OCI-LY3 (cell line): ENCODE results near the gene WIPF3.

Source experiments
- H2AFZ ChIP-seq: fragments of 200-600, 300-600 bp; shearing (Covaris generic); 2 replicates; pipeline ENCODE4 v1.6.0; 2014; ENCODE audit warnings: antibody characterized with exemption, low read depth, low read length
- H3K27ac ChIP-seq: fragments of 200-600, 300-600 bp; sonication (generic); 2 replicates; pipeline ENCODE4 v1.5.1; 2014; ENCODE audit warnings: mild to moderate bottlenecking, low read length, moderate library complexity, mixed read lengths
- H3K27me3 ChIP-seq: fragments of 200-600, 300-600 bp; sonication (generic); 2 replicates; pipeline ENCODE4 v1.6.1; 2014; ENCODE audit warnings: low read depth, low read length, mixed read lengths
- H3K36me3 ChIP-seq: fragments of 200-600, 300-600 bp; sonication (generic); replicated peaks from 2 replicates; pipeline ENCODE3; 2014; ENCODE audit warnings: low read depth, low read length, mixed read lengths
- H3K4me1 ChIP-seq: fragments of 300-600, 200-600 bp; sonication (generic); 2 replicates; pipeline ENCODE4 v1.6.1; 2014; ENCODE audit warnings: low read length, mixed read lengths
- H3K4me2 ChIP-seq: fragments of 200-600, 300-600 bp; sonication (generic); 2 replicates; pipeline ENCODE4 v1.6.1; 2014; ENCODE audit warnings: low read length, mixed read lengths
- H3K4me3 ChIP-seq: fragments of 300-600, 200-600 bp; sonication (generic); 2 replicates; pipeline ENCODE4 v1.5.1; 2014; ENCODE audit warnings: antibody characterized with exemption, mild to moderate bottlenecking, low read length, moderate library complexity
- H3K79me2 ChIP-seq: fragments of 300-600, 200-600 bp; shearing (Covaris generic); 2 replicates; pipeline ENCODE4 v1.6.1; 2014; ENCODE audit warnings: mild to moderate bottlenecking, low read length, mixed read lengths
- H3K9ac ChIP-seq: fragments of 300-600, 200-600 bp; shearing (Covaris generic); 2 replicates; pipeline ENCODE4 v1.6.0; 2014; ENCODE audit warnings: mild to moderate bottlenecking, low read length, moderate library complexity
- H3K9me3 ChIP-seq: fragments of 200-600, 300-600 bp; shearing (Covaris generic); 2 replicates; pipeline ENCODE4 v1.6.1; 2014; ENCODE audit warnings: low read length, mixed read lengths; ENCODE audit not compliant: insufficient read depth
- H4K20me1 ChIP-seq: fragments of 200-600, 300-600 bp; sonication (generic); 2 replicates; pipeline ENCODE4 v1.6.1; 2016; ENCODE audit warnings: low read length, mixed read lengths; ENCODE audit not compliant: insufficient read depth
- EZH2phosphoT487 ChIP-seq: fragments of 200-600 bp; shearing (Covaris generic); IDR thresholded peaks from 2 replicates; pipeline ENCODE4 v1.6.1; 2018; ENCODE audit warnings: antibody characterized with exemption, mixed run types, low read depth
- TF ChIP-seq, protein P1 (sequence below): fragments of 200-600, 300-600 bp; sonication (generic); IDR thresholded peaks from 2 replicates; pipeline ENCODE4 v1.5.1; 2014; ENCODE audit warnings: antibody characterized with exemption, low read length, low read depth

Gene WIPF3

DNA sequence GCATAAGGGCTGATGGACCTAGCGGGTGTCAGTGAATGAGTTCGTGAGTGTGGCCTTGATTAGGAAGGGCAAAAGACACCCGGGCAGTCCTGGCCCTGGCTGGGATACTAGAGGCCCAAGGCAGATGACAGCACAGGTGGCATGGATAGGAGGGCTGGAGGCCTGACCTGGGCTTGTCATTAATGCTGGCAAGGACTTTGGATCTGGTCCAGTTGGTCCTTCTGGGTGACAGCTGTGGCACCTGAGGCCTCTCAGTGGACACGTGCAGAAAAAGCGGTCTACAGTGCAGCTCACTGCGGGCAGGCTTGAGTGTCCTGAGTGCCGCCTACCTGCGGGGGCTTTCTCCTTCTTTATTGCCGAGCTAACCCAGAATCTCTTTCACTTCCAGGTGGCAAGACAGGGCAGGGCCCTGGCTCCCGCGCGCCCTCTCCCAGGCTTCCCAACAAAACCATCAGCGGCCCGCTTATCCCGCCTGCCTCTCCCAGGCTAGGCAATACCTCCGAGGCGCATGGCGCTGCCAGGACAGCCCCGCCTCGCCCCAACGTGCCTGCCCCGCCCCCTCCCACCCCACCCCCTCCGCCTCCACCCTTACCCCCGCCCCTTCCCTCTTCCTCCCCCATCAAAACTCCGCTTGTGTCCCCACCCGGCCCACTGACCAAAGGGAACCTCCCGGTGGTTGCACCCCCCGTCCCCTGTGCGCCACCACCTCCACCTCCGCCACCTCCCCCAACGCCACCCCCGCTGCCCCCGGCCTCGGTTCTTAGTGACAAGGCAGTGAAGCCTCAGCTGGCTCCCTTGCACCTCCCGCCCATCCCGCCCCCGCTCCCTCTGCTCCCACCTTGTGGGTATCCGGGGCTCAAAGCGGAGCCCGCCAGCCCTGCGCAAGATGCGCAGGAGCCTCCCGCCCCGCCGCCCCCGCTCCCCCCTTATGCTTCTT, 77.4 kb downstream of the WIPF3 start:
- no peak overlapping the region for H3K4me3 ChIP-seq
- TF ChIP-seq, protein P1, sequence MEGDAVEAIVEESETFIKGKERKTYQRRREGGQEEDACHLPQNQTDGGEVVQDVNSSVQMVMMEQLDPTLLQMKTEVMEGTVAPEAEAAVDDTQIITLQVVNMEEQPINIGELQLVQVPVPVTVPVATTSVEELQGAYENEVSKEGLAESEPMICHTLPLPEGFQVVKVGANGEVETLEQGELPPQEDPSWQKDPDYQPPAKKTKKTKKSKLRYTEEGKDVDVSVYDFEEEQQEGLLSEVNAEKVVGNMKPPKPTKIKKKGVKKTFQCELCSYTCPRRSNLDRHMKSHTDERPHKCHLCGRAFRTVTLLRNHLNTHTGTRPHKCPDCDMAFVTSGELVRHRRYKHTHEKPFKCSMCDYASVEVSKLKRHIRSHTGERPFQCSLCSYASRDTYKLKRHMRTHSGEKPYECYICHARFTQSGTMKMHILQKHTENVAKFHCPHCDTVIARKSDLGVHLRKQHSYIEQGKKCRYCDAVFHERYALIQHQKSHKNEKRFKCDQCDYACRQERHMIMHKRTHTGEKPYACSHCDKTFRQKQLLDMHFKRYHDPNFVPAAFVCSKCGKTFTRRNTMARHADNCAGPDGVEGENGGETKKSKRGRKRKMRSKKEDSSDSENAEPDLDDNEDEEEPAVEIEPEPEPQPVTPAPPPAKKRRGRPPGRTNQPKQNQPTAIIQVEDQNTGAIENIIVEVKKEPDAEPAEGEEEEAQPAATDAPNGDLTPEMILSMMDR = no peak
- TF ChIP-seq EZH2phosphoT487 = no peak
- H3K9ac ChIP-seq = no peak overlapping the region
- H3K27me3 ChIP-seq = no peaks in the 10 kb centered on the region
- no peak overlapping the region for H3K27ac ChIP-seq
- no peaks in the 10 kb centered on the region for H3K36me3 ChIP-seq
- no peaks in the 10 kb centered on the region for H3K4me1 ChIP-seq
- no peak overlapping the region for H3K4me2 ChIP-seq
- no peak overlapping the region for H2AFZ ChIP-seq
- no peaks in the 10 kb centered on the region for H3K79me2 ChIP-seq
- H4K20me1 ChIP-seq = no peaks in the 10 kb centered on the region
- no peaks in the 10 kb centered on the region for H3K9me3 ChIP-seq

DNA sequence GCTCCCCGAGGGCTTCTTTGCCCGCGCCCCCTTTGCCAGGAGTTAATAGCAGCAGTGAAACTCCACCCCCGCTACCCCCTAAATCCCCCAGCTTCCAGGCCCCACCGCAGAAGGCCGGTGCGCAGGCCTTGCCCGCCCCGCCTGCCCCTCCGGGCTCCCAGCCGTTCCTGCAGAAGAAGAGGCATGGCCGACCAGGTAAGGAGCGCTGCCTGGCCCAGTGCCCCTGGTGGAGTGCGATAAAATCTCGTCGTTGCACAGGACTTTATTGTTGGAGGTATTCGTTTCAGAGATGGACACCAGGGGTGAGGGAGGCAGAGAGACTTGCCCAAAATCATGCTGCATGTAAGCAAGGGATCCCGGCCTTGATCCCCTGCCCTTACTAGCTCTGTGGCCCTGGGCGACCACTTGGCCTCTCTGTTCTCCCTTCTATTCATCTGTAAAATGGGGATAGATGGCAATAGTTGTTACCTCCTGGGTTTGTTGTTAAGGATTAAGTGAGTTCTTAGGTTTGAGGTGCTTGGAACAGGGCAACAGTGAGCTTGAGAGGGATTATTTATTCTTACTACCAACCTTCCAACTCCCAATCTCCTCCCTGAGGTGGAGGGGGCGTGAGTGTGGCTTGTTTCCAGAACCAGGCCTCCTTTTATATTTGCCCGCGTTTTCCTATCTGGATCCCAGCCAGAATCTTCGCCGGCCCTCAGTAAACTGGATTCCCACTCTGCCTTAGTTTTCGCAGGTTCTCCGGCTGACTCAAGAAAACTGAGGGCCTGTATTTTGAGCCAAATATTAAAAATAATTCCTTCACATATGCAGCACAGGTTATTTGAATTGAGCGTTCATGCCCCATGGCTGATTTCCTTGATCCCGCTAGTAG, 78.3 kb downstream of the WIPF3 start:
- Histone ChIP-seq H2AFZ (no peak overlapping the region), H3K4me3 (no peak overlapping the region), H3K9ac (no peak overlapping the region), H3K4me2 (no peak overlapping the region), H3K27me3 (no peaks in the 10 kb centered on the region), H3K79me2 (no peaks in the 10 kb centered on the region), H3K36me3 (no peaks in the 10 kb centered on the region), H3K4me1 (no peaks in the 10 kb centered on the region), H3K27ac (no peak overlapping the region), H3K9me3 (no peaks in the 10 kb centered on the region), H4K20me1 (no peaks in the 10 kb centered on the region)
- TF ChIP-seq EZH2phosphoT487 = no peak
- TF ChIP-seq, protein P1 = no peak

DNA sequence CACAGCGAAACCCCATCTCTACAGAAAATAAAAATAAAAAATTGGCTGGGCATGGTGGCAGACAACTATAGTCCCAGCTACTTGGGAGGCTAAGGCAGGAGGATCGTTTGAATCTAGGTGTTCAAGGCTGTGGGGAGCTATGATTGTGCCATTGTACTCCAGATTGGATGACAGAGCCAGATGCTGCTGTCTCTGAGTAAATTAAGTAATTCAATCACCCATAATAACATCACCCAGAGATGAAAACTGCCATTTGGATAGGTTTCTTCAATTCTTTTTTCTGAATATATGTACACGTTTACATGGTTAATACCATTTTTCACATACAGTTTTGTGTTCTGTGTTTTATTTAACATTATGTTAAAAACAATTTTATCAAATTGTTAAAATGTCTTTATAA, 79.3 kb downstream of the WIPF3 start:
- TF ChIP-seq, protein P1 = no peak
- TF ChIP-seq EZH2phosphoT487 = no peak
- no peaks in the 10 kb centered on the region for H3K4me1 ChIP-seq
- H3K27ac ChIP-seq = no peak overlapping the region
- H2AFZ ChIP-seq = no peak overlapping the region
- no peaks in the 10 kb centered on the region for H3K79me2 ChIP-seq
- H4K20me1 ChIP-seq = no peaks in the 10 kb centered on the region
- H3K9ac ChIP-seq = no peak overlapping the region
- H3K4me3 ChIP-seq = no peak overlapping the region
- no peaks in the 10 kb centered on the region for H3K27me3 ChIP-seq
- H3K9me3 ChIP-seq = no peaks in the 10 kb centered on the region
- H3K36me3 ChIP-seq = no peaks in the 10 kb centered on the region
- H3K4me2 ChIP-seq = no peak overlapping the region

DNA sequence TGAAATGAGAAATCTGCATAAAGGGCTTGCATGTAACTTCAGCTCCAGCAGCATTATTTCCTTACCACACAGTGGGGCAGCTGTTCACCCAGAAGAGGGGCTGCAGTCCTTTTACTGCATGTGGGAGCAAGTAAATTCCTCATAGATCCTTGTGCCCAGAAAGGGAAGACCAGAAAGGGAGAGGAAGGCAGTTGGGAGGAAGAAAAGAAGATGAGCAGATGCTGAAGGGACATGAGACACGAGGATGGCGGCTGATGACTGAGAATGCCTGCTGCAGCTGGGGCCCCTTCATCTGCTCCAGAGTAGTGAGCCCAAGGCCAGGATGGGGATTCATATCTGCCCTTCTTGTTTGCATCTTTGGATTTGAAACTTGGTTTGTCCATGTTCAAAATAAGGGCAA, 80.5 kb downstream of the WIPF3 start:
- H3K4me1 ChIP-seq = no peaks in the 10 kb centered on the region
- no peak overlapping the region for H3K4me2 ChIP-seq
- no peaks in the 10 kb centered on the region for H3K27me3 ChIP-seq
- H3K9me3 ChIP-seq = no peaks in the 10 kb centered on the region
- no peak overlapping the region for H2AFZ ChIP-seq
- H3K36me3 ChIP-seq = no peaks in the 10 kb centered on the region
- H3K79me2 ChIP-seq = no peaks in the 10 kb centered on the region
- no peak for TF ChIP-seq EZH2phosphoT487
- TF ChIP-seq, protein P1 = no peak
- no peak overlapping the region for H3K4me3 ChIP-seq
- no peak overlapping the region for H3K9ac ChIP-seq
- no peak overlapping the region for H3K27ac ChIP-seq
- H4K20me1 ChIP-seq = no peaks in the 10 kb centered on the region
